HCT116 (cell line): ENCODE data around the gene SEPTIN12. TPM values are rescaled to one million over a fixed set of nuclear protein-coding genes. Genes with fewer than 3 reads are reported as not detected.

Experiments
- ATAC-seq: fragments of 200-7000 bp; cut with Tn5 transposase; 2 replicates; pipeline ENCODE4 v1.9.1; 2020; ENCODE audit warnings: mild to moderate bottlenecking, moderate library complexity
- Bru-seq: library from RNA; stranded (reverse); fragments of 400-500 nt; gene quantifications from one replicate; lab custom pipeline; 2021; lab: Mats Ljungman, UMichigan
- BruChase-seq, 2 experiments: library from RNA; stranded (reverse); fragments of 400-500 nt; gene quantifications; one replicate each; lab custom pipeline; 2021; lab: Mats Ljungman, UMichigan
- BruUV-seq: library from RNA; stranded (reverse); fragments of 400-500 nt; replicated peaks from 2 replicates; lab custom pipeline; 2021; lab: Mats Ljungman, UMichigan
- CTCF ChIA-PET: fragments of 300-600 bp; sonication (Branson Sonifier 250); formaldehyde crosslinking; loops from one replicate; lab custom pipeline; 2021; ENCODE audit warnings: antibody characterized with exemption; lab: Charles Lee
- POLR2A ChIA-PET: fragments of 300-600, 350-600 bp; sonication (Branson Sonifier 250); formaldehyde crosslinking; loops from one replicate; lab custom pipeline; 2021; ENCODE audit warnings: antibody characterized with exemption; lab: Charles Lee
- RAD21 ChIA-PET, 2 experiments: fragments of 300-600 bp; sonication (Branson Sonifier 250); formaldehyde crosslinking; loops; one replicate each; lab custom pipeline; 2023; ENCODE audit warnings: low total read pairs in 2 of 2; ENCODE audit not compliant: uncharacterized antibody in 2 of 2, unreplicated experiment in 2 of 2, low non-redundant PET in 1 of 2; lab: Charles Lee
- DNase-seq: peaks from one replicate; pipeline ENCODE4 v3.0.0-alpha.2; 2010; ENCODE audit warnings: low read depth, low spot score
- H2AFZ ChIP-seq: fragments of 200-600 bp; shearing (Covaris generic), sonication (generic); 2 replicates; pipeline ENCODE4 v1.6.1; 2017; ENCODE audit warnings: low read depth, mixed run types, mixed read lengths, antibody characterized with exemption, low read length; ENCODE audit not compliant: poor library complexity, severe bottlenecking
- H3K27ac ChIP-seq: 2 replicates; pipeline ENCODE4 v1.5.1; 2012; ENCODE audit warnings: low read depth, low read length
- H3K27me3 ChIP-seq: fragments of 200-600 bp; sonication (generic); 2 replicates; pipeline ENCODE4 v1.6.1; 2016; ENCODE audit warnings: mixed run types, low read length, mixed read lengths; ENCODE audit not compliant: insufficient read depth
- H3K36me3 ChIP-seq, 2 experiments: fragments of 200-500 bp in 1 of 2; fragments of 200-600 bp in 1 of 2; sonication (Bioruptor generic) in 1 of 2; sonication (generic) in 1 of 2; 2 replicates each; pipeline versions ENCODE4 v1.5.1 to v1.6.1; 2014 to 2016; ENCODE audit warnings: low read length in 2 of 2, inconsistent platforms in 1 of 2, mixed read lengths in 1 of 2, mixed run types in 1 of 2; ENCODE audit not compliant: insufficient read depth in 2 of 2, control insufficient read depth in 1 of 2
- H3K4me1 ChIP-seq, 2 experiments: fragments of 200-600 bp in 1 of 2; sonication (generic) in 1 of 2; 2 replicates each; pipeline versions ENCODE4 v1.5.1 to v1.6.1; 2012 to 2017; ENCODE audit warnings: low read length in 2 of 2, inconsistent platforms in 1 of 2, mild to moderate bottlenecking in 1 of 2, mixed read lengths in 1 of 2, mixed run types in 1 of 2, moderate library complexity in 1 of 2; ENCODE audit not compliant: insufficient read depth in 2 of 2, control insufficient read depth in 1 of 2
- H3K4me2 ChIP-seq: fragments of 200-600 bp; sonication (generic); 2 replicates; pipeline ENCODE4 v1.6.1; 2017; ENCODE audit warnings: mixed run types, low read length, mixed read lengths
- H3K4me3 ChIP-seq, 2 experiments: fragments of 200-600 bp in 1 of 2; sonication (generic) in 1 of 2; replicated peaks in 1 of 2; 2 replicates each; pipeline ENCODE4 v1.5.1; 2011 to 2016; ENCODE audit warnings: low read length in 2 of 2, control low read depth in 1 of 2, low read depth in 1 of 2, mild to moderate bottlenecking in 1 of 2, mixed read lengths in 1 of 2, mixed run types in 1 of 2
- H3K79me2 ChIP-seq: fragments of 200-600 bp; sonication (generic); 2 replicates; pipeline ENCODE4 v1.6.1; 2017; ENCODE audit warnings: mild to moderate bottlenecking, mixed run types, low read length, moderate library complexity, mixed read lengths; ENCODE audit not compliant: insufficient read depth
- H3K9ac ChIP-seq: fragments of 200-600 bp; sonication (generic); 2 replicates; pipeline ENCODE4 v1.6.1; 2016; ENCODE audit warnings: low read length, mixed read lengths
- H3K9me2 ChIP-seq: fragments of 200-600 bp; sonication (generic), shearing (Covaris generic); 2 replicates; pipeline ENCODE4 v1.6.1; 2017; ENCODE audit warnings: mixed run types, mild to moderate bottlenecking, moderate library complexity; ENCODE audit not compliant: insufficient read depth
- H3K9me3 ChIP-seq, 2 experiments: fragments of 200-500 bp in 1 of 2; fragments of 200-600 bp in 1 of 2; sonication (Bioruptor generic) in 1 of 2; sonication (generic) in 1 of 2; 2 replicates each; pipeline ENCODE4 v1.6.1; 2014 to 2017; ENCODE audit warnings: low read length in 2 of 2, mixed read lengths in 2 of 2, inconsistent platforms in 1 of 2, low read depth in 1 of 2, mild to moderate bottlenecking in 1 of 2, mixed run types in 1 of 2, moderate library complexity in 1 of 2; ENCODE audit not compliant: control insufficient read depth in 1 of 2, insufficient read depth in 1 of 2
- H4K20me1 ChIP-seq: fragments of 200-600 bp; sonication (generic), shearing (Covaris generic); 2 replicates; pipeline ENCODE4 v1.6.1; 2017; ENCODE audit warnings: mixed run types, mild to moderate bottlenecking, moderate library complexity; ENCODE audit not compliant: insufficient read depth
- ATF3 ChIP-seq: IDR thresholded peaks from 2 replicates; pipeline ENCODE4 v1.6.1; 2012
- CBX3 ChIP-seq: IDR thresholded peaks from 2 replicates; pipeline ENCODE4 v1.6.1; 2012; ENCODE audit warnings: low read depth
- EGR1 ChIP-seq: IDR thresholded peaks from 2 replicates; pipeline ENCODE4 v1.6.1; 2012; ENCODE audit warnings: low read depth
- EZH2phosphoT487 ChIP-seq: fragments of 200-600 bp; IDR thresholded peaks from 2 replicates; pipeline ENCODE4 v1.6.1; 2018; ENCODE audit warnings: antibody characterized with exemption, borderline replicate concordance
- FOSL1 ChIP-seq: IDR thresholded peaks from 2 replicates; pipeline ENCODE4 v1.6.1; 2012; ENCODE audit warnings: low read depth
- JUND ChIP-seq: IDR thresholded peaks from 2 replicates; pipeline ENCODE4 v1.6.1; 2012
- MAX ChIP-seq: IDR thresholded peaks from 2 replicates; pipeline ENCODE4 v1.6.1; 2012
- POLR2A ChIP-seq: IDR thresholded peaks from 2 replicates; pipeline ENCODE4 v1.7.0; 2011; ENCODE audit warnings: borderline replicate concordance; ENCODE audit not compliant: insufficient read depth, insufficient read length; ENCODE audit errors: extremely low read depth
- POLR2AphosphoS5 ChIP-seq: IDR thresholded peaks from 2 replicates; pipeline ENCODE4 v1.6.1; 2011; ENCODE audit warnings: mild to moderate bottlenecking, low read depth, low read length, moderate library complexity
- RAD21 ChIP-seq: IDR thresholded peaks from 2 replicates; pipeline ENCODE4 v1.6.1; 2012; ENCODE audit warnings: low read depth, mild to moderate bottlenecking
- REST ChIP-seq: IDR thresholded peaks from 2 replicates; pipeline ENCODE4 v1.6.1; 2012; ENCODE audit warnings: low read depth
- SIN3A ChIP-seq: IDR thresholded peaks from 2 replicates; pipeline ENCODE4 v1.6.1; 2012; ENCODE audit warnings: low read depth
- SP1 ChIP-seq: IDR thresholded peaks from 2 replicates; pipeline ENCODE4 v1.6.1; 2012; ENCODE audit warnings: low read depth
- TCF7L2 ChIP-seq: IDR thresholded peaks from 2 replicates; pipeline ENCODE4 v1.7.0; 2011; ENCODE audit warnings: borderline replicate concordance, inconsistent platforms; ENCODE audit not compliant: insufficient read depth, insufficient read length; ENCODE audit errors: extremely low read depth
- ZFX ChIP-seq: fragments of 450-650 bp; IDR thresholded peaks from 2 replicates; pipeline ENCODE4 v1.6.1; 2017
- ZNF274 ChIP-seq: fragments of 200-500 bp; sonication (Bioruptor generic); IDR thresholded peaks from 2 replicates; pipeline ENCODE4 v1.6.1; 2014; ENCODE audit warnings: mild to moderate bottlenecking, low read depth, low read length, inconsistent platforms
- intact Hi-C: fragments of 100-400 bp; cut with micrococcal nuclease; formaldehyde crosslinking; loops from 2 replicates; pipeline ENCODE4 v1.10.0; 2022
- long read RNA-seq: library from polyadenylated mRNA; unstranded; transcript quantifications from one replicate; pipeline ENCODE4 v2.0.0, GENCODE V29; 2021; ENCODE audit not compliant: unreplicated experiment
- polyA plus RNA-seq: library from polyadenylated mRNA; unstranded; fragments of >200 nt; gene quantifications from 2 replicates; pipeline ENCODE4 v1.2.1, GENCODE V29; 2012; ENCODE audit warnings: missing spikeins
- total RNA-seq: library from RNA; stranded (reverse); gene quantifications from one replicate; pipeline ENCODE4 v1.2.1, GENCODE V29; 2021; ENCODE audit not compliant: unreplicated experiment

The SEPTIN12 gene
- not detected for total RNA-seq
- 0.10 TPM in 1 of 2 replicates, not detected in the other for polyA plus RNA-seq
- Bru-seq, nascent RNA = not detected
- BruChase-seq, experiment 1, labeled RNA remaining after a 6-hour chase = percentile 36 among the genes with signal in this experiment
- percentile 21 among the genes with signal in this experiment for BruChase-seq, experiment 2, labeled RNA remaining after a 2-hour chase
- long read RNA-seq = 0 reads

- ATAC-seq (peak; percentile 26; the same call in 1 of the 2 replicates), DNase-seq (no peak)
- H3K4me2 ChIP-seq = no peak within 1 kb of the TSS
- no peak within 1 kb of the TSS for H3K4me3 ChIP-seq
- H3K27ac ChIP-seq = no peak within 1 kb of the TSS
- H2AFZ ChIP-seq = no peak within 1 kb of the TSS
- H3K9me3 ChIP-seq = no peaks in the 10 kb centered on the region
- no peaks in the 10 kb centered on the region for H3K27me3 ChIP-seq
- no peak within 1 kb of the TSS for H3K9ac ChIP-seq
- H3K4me1 ChIP-seq = peaks cover 5 to 7% of the 10 kb centered on the region in 2 experiments
- no peaks in the 10 kb centered on the region for H4K20me1 ChIP-seq
- H3K9me2 ChIP-seq = no peaks in the 10 kb centered on the region
- POLR2A ChIA-PET = no interaction called here
- no peak for TF ChIP-seq JUND
- no peak for TF ChIP-seq EGR1
- TF ChIP-seq MAX = no peak
- TF ChIP-seq POLR2AphosphoS5 = no peak
- TF ChIP-seq FOSL1 = no peak
- TF ChIP-seq ZFX = no peak
- TF ChIP-seq TCF7L2 = no peak
- no peak for TF ChIP-seq SP1
- no peak for TF ChIP-seq ZNF274
- TF ChIP-seq CBX3 = no peak
- no peak for TF ChIP-seq ATF3
- TF ChIP-seq SIN3A = no peak
- no peak for TF ChIP-seq RAD21
- no peak for TF ChIP-seq REST
- no peak for TF ChIP-seq POLR2A
- TF ChIP-seq EZH2phosphoT487 = no peak
- TF ChIP-seq, all 23 proteins: peak for 0
- no TSS peak for BruUV-seq
- intact Hi-C loops = no loop called here
- ChIA-PET CTCF (no interaction called here), RAD21 (no interaction called here)
- Histone ChIP-seq H3K36me3 (no peaks in the 10 kb centered on the region), H3K79me2 (no peaks in the 10 kb centered on the region)
These were observed at the start of gene SEPTIN12 for GRCh38 chr16:4787627-4788482. Gene SEPTIN12, minus strand, starts transcription at chr16:4788345. Its CDS starts 700 bp downstream, at chr16:4787645.
